Measurements from ENCODE around the gene DCAF15. TPM values are rescaled to one million over a fixed set of nuclear protein-coding genes. Genes with fewer than 3 reads are reported as not detected.

The DCAF15 gene
- total RNA-seq, 4 donors from 2014 or later, result 5.3 to 20.8 (median 14.5) TPM

GRCh38 chr19:13923194-13923987 lies 28.9 kb upstream of the DCAF15 start:
- Histone ChIP-seq H3K36me3 (peaks cover 0 to 98% of the 10 kb centered on the region in 2 donors), H3K4me1 (no peaks in the 10 kb centered on the region), H3K4me3 (no peak overlapping the region), H3K9me3 (peaks cover 0 to 6% (median 0%) of the 10 kb centered on the region in 3 donors), H3K27me3 (no peaks in the 10 kb centered on the region), H3K27ac (no peak overlapping the region)
- 94 to 95% methylated on average over 13 of the region's 28 CpGs for WGBS, 2 donors (ENCODE audit: low coverage in 1 of 2)
- TF ChIP-seq EP300 (IDR thresholded peaks at IDR 0.05), result no peak
- TF ChIP-seq POLR2A (IDR thresholded peaks at IDR 0.05), result no peak
- no peak for TF ChIP-seq CTCF (IDR thresholded peaks at IDR 0.05)
- no peak for TF ChIP-seq POLR2AphosphoS5 (IDR thresholded peaks at IDR 0.05)
- no peak for ATAC-seq

- no peak for ATAC-seq
- Histone ChIP-seq H3K36me3 (peaks cover 0 to 92% of the 10 kb centered on the region in 2 donors), H3K4me1 (no peaks in the 10 kb centered on the region), H3K9me3 (peaks cover 0 to 1% (median 0%) of the 10 kb centered on the region in 3 donors), H3K4me3 (no peak overlapping the region), H3K27me3 (no peaks in the 10 kb centered on the region), H3K27ac (no peak overlapping the region)
- WGBS, 2 donors (ENCODE audit: low coverage in 1 of 2), result 68% methylated on average over 4 of the region's 4 CpGs; no CpG with 5 or more reads in 1 of the 2 donors
- TF ChIP-seq EP300 (IDR thresholded peaks at IDR 0.05) (no peak), CTCF (IDR thresholded peaks at IDR 0.05) (no peak), POLR2A (IDR thresholded peaks at IDR 0.05) (no peak), POLR2AphosphoS5 (IDR thresholded peaks at IDR 0.05) (no peak)
Observed at GRCh38 chr19:13926010-13926409, 26.3 kb upstream of the DCAF15 start.

- ATAC-seq, result no peak
- TF ChIP-seq CTCF (IDR thresholded peaks at IDR 0.05) (no peak), POLR2AphosphoS5 (IDR thresholded peaks at IDR 0.05) (no peak), EP300 (IDR thresholded peaks at IDR 0.05) (no peak), POLR2A (IDR thresholded peaks at IDR 0.05) (no peak)
- Histone ChIP-seq H3K4me3 (no peak overlapping the region), H3K9me3 (no peaks in the 10 kb centered on the region), H3K4me1 (no peaks in the 10 kb centered on the region), H3K27ac (no peak overlapping the region), H3K36me3 (peaks cover 0 to 92% of the 10 kb centered on the region in 2 donors), H3K27me3 (no peaks in the 10 kb centered on the region)
- 60% methylated on average over 1 of the region's 8 CpGs; no CpG with 5 or more reads in 1 of the 2 donors for WGBS, 2 donors (ENCODE audit: low coverage in 1 of 2)
Observed at GRCh38 chr19:13926715-13927114, 25.6 kb upstream of the DCAF15 start.

- Histone ChIP-seq H3K4me1 (no peaks in the 10 kb centered on the region), H3K27ac (no peak overlapping the region), H3K4me3 (no peak overlapping the region), H3K27me3 (peaks cover 21% of the 10 kb centered on the region), H3K36me3 (peaks cover 0 to 67% of the 10 kb centered on the region in 2 donors), H3K9me3 (no peaks in the 10 kb centered on the region)
- WGBS, 2 donors (ENCODE audit: low coverage in 1 of 2), result no CpG with 5 or more reads among the region's 12 CpGs
- no peak for TF ChIP-seq CTCF (IDR thresholded peaks at IDR 0.05)
- no peak for TF ChIP-seq EP300 (IDR thresholded peaks at IDR 0.05)
- no peak for TF ChIP-seq POLR2AphosphoS5 (IDR thresholded peaks at IDR 0.05)
- TF ChIP-seq POLR2A (IDR thresholded peaks at IDR 0.05), result no peak
- ATAC-seq, result no peak
Observed at GRCh38 chr19:13929340-13929739, 23.0 kb upstream of the DCAF15 start.

GRCh38 chr19:13929956-13930355 lies 22.4 kb upstream of the DCAF15 start:
- peaks cover 0 to 61% of the 10 kb centered on the region in 2 donors for H3K36me3 ChIP-seq

More at GRCh38 chr19:13929956-13930355, 22.4 kb upstream of the DCAF15 start:
- no peak for TF ChIP-seq CTCF (IDR thresholded peaks at IDR 0.05)
- no peak for TF ChIP-seq POLR2A (IDR thresholded peaks at IDR 0.05)
- no peak for TF ChIP-seq EP300 (IDR thresholded peaks at IDR 0.05)
- TF ChIP-seq POLR2AphosphoS5 (IDR thresholded peaks at IDR 0.05), result no peak
- no peak overlapping the region for H3K4me3 ChIP-seq
- no peaks in the 10 kb centered on the region for H3K9me3 ChIP-seq
- H3K27me3 ChIP-seq, result peaks cover 27% of the 10 kb centered on the region
- H3K4me1 ChIP-seq, result no peaks in the 10 kb centered on the region
- WGBS, 2 donors (ENCODE audit: low coverage in 1 of 2), result no CpG with 5 or more reads among the region's 17 CpGs
- H3K27ac ChIP-seq, result no peak overlapping the region
- no peak for ATAC-seq

Data from gastroesophageal sphincter (tissue), 4 donors.